Endothelial cell of umbilical vein (primary cell): ENCODE results near the gene ALOX15. TPM values are rescaled to one million over a fixed set of nuclear protein-coding genes. Genes with fewer than 3 reads are reported as not detected.

ENCODE experiments used
- BruUV-seq: library from RNA; stranded (reverse); fragments of 400-500 nt; replicated peaks from 2 replicates; lab custom pipeline; 2021; lab: Mats Ljungman, UMichigan
- CTCF ChIA-PET: fragments of 300-600, 350-600 bp; sonication (Branson Sonifier 250); formaldehyde crosslinking; loops from one replicate; lab custom pipeline; 2021; ENCODE audit warnings: antibody characterized with exemption, inconsistent platforms; lab: Charles Lee
- POLR2A ChIA-PET: fragments of 300-600, 350-600 bp; sonication (Branson Sonifier 250); formaldehyde crosslinking; loops from one replicate; lab custom pipeline; 2021; ENCODE audit warnings: antibody characterized with exemption, inconsistent platforms; lab: Charles Lee
- DNase-seq: peaks from one replicate; pipeline ENCODE4 v3.0.0-alpha.2; 2011; ENCODE audit warnings: low read depth, low spot score
- FAIRE-seq: peaks from 2 replicates; lab custom pipeline; 2011; peaks lifted over from hg19 to GRCh38; lab: Jason Lieb, UNC
- H2AFZ ChIP-seq: 2 replicates; pipeline ENCODE4 v1.6.0; 2012; ENCODE audit warnings: low read depth, low read length, control low read depth, inconsistent platforms
- H3K27ac ChIP-seq: 2 replicates; pipeline ENCODE4 v1.5.1; 2011; ENCODE audit warnings: low read depth, mild to moderate bottlenecking, control low read depth, low read length, moderate library complexity; ENCODE audit not compliant: insufficient read depth
- H3K27me3 ChIP-seq, 2 experiments: 2 replicates each; pipeline versions ENCODE4 v1.6.0 to v1.6.1; 2011; ENCODE audit warnings: low read length in 2 of 2, mixed read lengths in 1 of 2; ENCODE audit not compliant: control insufficient read depth in 2 of 2, insufficient read depth in 2 of 2
- H3K36me3 ChIP-seq, 2 experiments: 2 replicates in 1 of 2; 3 replicates in 1 of 2; pipeline ENCODE4 v1.5.1; 2011; ENCODE audit warnings: low read length in 2 of 2, mild to moderate bottlenecking in 1 of 2, moderate library complexity in 1 of 2; ENCODE audit not compliant: control insufficient read depth in 2 of 2, insufficient read depth in 2 of 2; ENCODE audit errors: extremely low read depth in 1 of 2
- H3K4me1 ChIP-seq: 3 replicates; pipeline ENCODE4 v1.5.1; 2011; ENCODE audit warnings: mild to moderate bottlenecking, low read length; ENCODE audit not compliant: control insufficient read depth, insufficient read depth; ENCODE audit errors: extremely low read depth
- H3K4me2 ChIP-seq: 2 replicates; pipeline ENCODE4 v1.6.1; 2011; ENCODE audit warnings: low read length, control low read depth, mixed read lengths; ENCODE audit not compliant: insufficient read depth
- H3K4me3 ChIP-seq, 3 experiments: fragments of 200-600 bp in 1 of 3; sonication (generic), shearing (Covaris generic) in 1 of 3; replicated peaks in 1 of 3; 2 replicates each; pipeline ENCODE4 v1.5.1; 2011 to 2016; ENCODE audit warnings: control low read depth in 3 of 3, low read length in 3 of 3, mild to moderate bottlenecking in 2 of 3, inconsistent platforms in 1 of 3, low read depth in 1 of 3, moderate library complexity in 1 of 3; ENCODE audit not compliant: insufficient read depth in 1 of 3
- H3K79me2 ChIP-seq: 2 replicates; pipeline ENCODE4 v1.6.0; 2012; ENCODE audit warnings: low read length, inconsistent platforms; ENCODE audit not compliant: control insufficient read depth, insufficient read depth
- H3K9ac ChIP-seq: replicated peaks from 2 replicates; pipeline ENCODE3; 2011; ENCODE audit warnings: low read length, control low read depth; ENCODE audit not compliant: insufficient read depth; ENCODE audit errors: extremely low read depth
- H3K9me1 ChIP-seq: replicated peaks from 3 replicates; pipeline ENCODE4 v1.6.0; 2011; ENCODE audit warnings: mild to moderate bottlenecking, low read length; ENCODE audit not compliant: control insufficient read depth, insufficient read depth; ENCODE audit errors: extremely low read depth
- H3K9me3 ChIP-seq: replicated peaks from 2 replicates; pipeline ENCODE4 v1.5.1; 2012; ENCODE audit warnings: low read length, inconsistent platforms; ENCODE audit not compliant: control insufficient read depth, insufficient read depth
- H4K20me1 ChIP-seq: replicated peaks from 2 replicates; pipeline ENCODE3; 2011; ENCODE audit warnings: mild to moderate bottlenecking, low read length; ENCODE audit not compliant: control insufficient read depth, insufficient read depth; ENCODE audit errors: extremely low read depth
- FOS ChIP-seq: IDR thresholded peaks from 2 replicates; pipeline ENCODE4 v1.6.1; 2011; ENCODE audit warnings: mild to moderate bottlenecking, low read length, moderate library complexity, borderline replicate concordance; ENCODE audit not compliant: insufficient read depth
- GATA2 ChIP-seq: IDR thresholded peaks from 2 replicates; pipeline ENCODE4 v1.7.0; 2011; ENCODE audit warnings: low read depth, mild to moderate bottlenecking, moderate library complexity, mixed read lengths, low read length; ENCODE audit not compliant: insufficient read length, insufficient read depth
- JUN ChIP-seq: IDR thresholded peaks from 2 replicates; pipeline ENCODE4 v1.6.1; 2011; ENCODE audit warnings: borderline replicate concordance, low read depth; ENCODE audit not compliant: insufficient read length, insufficient read depth
- MYC ChIP-seq: IDR thresholded peaks from one replicate; pipeline ENCODE4 v1.6.1; 2011; ENCODE audit warnings: mild to moderate bottlenecking, low read depth, low read length
- POLR2A ChIP-seq: IDR thresholded peaks from 2 replicates; pipeline ENCODE4 v1.6.1; 2012; ENCODE audit warnings: low read depth, mild to moderate bottlenecking, control low read depth, low read length
- dilution Hi-C: fragments of 300-500 bp; cut with MboI; formaldehyde crosslinking; loops from one replicate; pipeline ENCODE4 v1.15.0; 2019; ENCODE audit warnings: low sequenced_read_pairs; ENCODE audit not compliant: extremely low pct_ligation_motif_present
- intact Hi-C: fragments of 100-400 bp; cut with micrococcal nuclease; formaldehyde crosslinking; loops from one replicate; pipeline ENCODE4 v1.10.0; 2022
- polyA plus RNA-seq, 4 experiments: library from polyadenylated mRNA; depleted of rRNA in 3 of 4; stranded (reverse) in 3 of 4; unstranded in 1 of 4; fragments of >200 nt; gene quantifications; 2 replicates each; pipeline versions ENCODE4 v1.2.1 to v1.2.3, GENCODE V29; 2011 to 2012; ENCODE audit warnings: missing spikeins in 1 of 4
- total RNA-seq: library from RNA; stranded (reverse); gene quantifications from 2 replicates; pipeline ENCODE4 v1.2.3, GENCODE V29; 2021
- TF ChIP-seq, protein P1 (sequence below), 2 donors: IDR thresholded peaks; 1 replicate in 1 of 2; 2 replicates in 1 of 2; pipeline ENCODE4 v1.5.1; 2011; ENCODE audit warnings: low read length in 2 of 2, mild to moderate bottlenecking in 2 of 2, moderate library complexity in 2 of 2, control low read depth in 1 of 2, inconsistent platforms in 1 of 2, low read depth in 1 of 2; ENCODE audit not compliant: insufficient read depth in 1 of 2; ENCODE audit errors: extremely low read depth in 1 of 2
- TF ChIP-seq, protein P2 (sequence below): IDR thresholded peaks from 2 replicates; pipeline ENCODE4 v1.6.1; 2011; ENCODE audit not compliant: insufficient read depth, insufficient read length

The ALOX15 gene
- total and polyA plus RNA-seq, 2 donors (not counting 3 experiments of a cell fraction or from before 2014, with no cell fraction given) = not detected

DNA sequence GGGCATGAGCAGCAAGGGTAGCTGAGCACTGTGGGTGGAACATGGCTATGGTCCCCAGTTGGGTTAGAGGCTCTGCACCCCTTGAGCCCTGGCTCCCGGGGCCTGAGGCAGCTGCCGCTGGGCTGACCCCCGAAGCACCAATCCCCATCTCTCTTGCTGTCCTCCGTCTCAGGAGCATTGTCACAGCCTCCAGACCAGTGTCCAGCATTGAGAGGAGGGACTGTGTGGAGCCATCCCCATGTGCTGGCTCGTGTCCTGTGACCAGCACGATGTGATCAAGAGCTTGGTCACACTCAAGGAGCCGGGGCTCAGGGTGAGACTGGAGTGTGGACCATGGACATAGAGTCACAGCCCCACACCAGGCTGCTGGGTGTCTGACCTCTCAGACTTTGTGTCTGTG is 54.3 kb downstream of the ALOX15 start:
- H3K9me3 ChIP-seq = no peaks in the 10 kb centered on the region
- no peaks in the 10 kb centered on the region for H3K9me1 ChIP-seq
- H3K27ac ChIP-seq = no peak overlapping the region
- H3K27me3 ChIP-seq = peaks cover 29 to 35% of the 10 kb centered on the region in 2 experiments
- H3K9ac ChIP-seq = no peak overlapping the region
- no peak for DNase-seq
- intact Hi-C loops (no loop called here), dilution Hi-C loops (no loop called here)
- H3K4me1 ChIP-seq = no peaks in the 10 kb centered on the region
- H3K4me3 ChIP-seq = no peak overlapping the region
- FAIRE-seq = no peak
- ChIA-PET POLR2A (no interaction called here), CTCF (interaction anchor here (0.9 to 2.5 kb wide), 2 partner anchors 20 to 32 kb away, joined by 3 to 16 read pairs; partner anchors contain the start of gene MYBBP1A)
- H2AFZ ChIP-seq = no peak overlapping the region
- TF ChIP-seq POLR2A = no peak
- TF ChIP-seq FOS = no peak
- TF ChIP-seq JUN = no peak
- TF ChIP-seq MYC = no peak
- TF ChIP-seq GATA2 = no peak
- TF ChIP-seq, protein P1, sequence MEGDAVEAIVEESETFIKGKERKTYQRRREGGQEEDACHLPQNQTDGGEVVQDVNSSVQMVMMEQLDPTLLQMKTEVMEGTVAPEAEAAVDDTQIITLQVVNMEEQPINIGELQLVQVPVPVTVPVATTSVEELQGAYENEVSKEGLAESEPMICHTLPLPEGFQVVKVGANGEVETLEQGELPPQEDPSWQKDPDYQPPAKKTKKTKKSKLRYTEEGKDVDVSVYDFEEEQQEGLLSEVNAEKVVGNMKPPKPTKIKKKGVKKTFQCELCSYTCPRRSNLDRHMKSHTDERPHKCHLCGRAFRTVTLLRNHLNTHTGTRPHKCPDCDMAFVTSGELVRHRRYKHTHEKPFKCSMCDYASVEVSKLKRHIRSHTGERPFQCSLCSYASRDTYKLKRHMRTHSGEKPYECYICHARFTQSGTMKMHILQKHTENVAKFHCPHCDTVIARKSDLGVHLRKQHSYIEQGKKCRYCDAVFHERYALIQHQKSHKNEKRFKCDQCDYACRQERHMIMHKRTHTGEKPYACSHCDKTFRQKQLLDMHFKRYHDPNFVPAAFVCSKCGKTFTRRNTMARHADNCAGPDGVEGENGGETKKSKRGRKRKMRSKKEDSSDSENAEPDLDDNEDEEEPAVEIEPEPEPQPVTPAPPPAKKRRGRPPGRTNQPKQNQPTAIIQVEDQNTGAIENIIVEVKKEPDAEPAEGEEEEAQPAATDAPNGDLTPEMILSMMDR (IDR thresholded peaks at IDR 0.05; ENCODE audit: extremely low read depth in 1 of 2, insufficient read depth in 1 of 2, low read depth in 1 of 2, low read length in 2 of 2) = no peak
- TF ChIP-seq, protein P2, sequence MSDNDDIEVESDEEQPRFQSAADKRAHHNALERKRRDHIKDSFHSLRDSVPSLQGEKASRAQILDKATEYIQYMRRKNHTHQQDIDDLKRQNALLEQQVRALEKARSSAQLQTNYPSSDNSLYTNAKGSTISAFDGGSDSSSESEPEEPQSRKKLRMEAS = no peak
- no peaks in the 10 kb centered on the region for H4K20me1 ChIP-seq
- H3K79me2 ChIP-seq = no peaks in the 10 kb centered on the region
- no peak overlapping the region for H3K4me2 ChIP-seq
- no peaks in the 10 kb centered on the region for H3K36me3 ChIP-seq
- no TSS peak for BruUV-seq
